Epithelial cell of esophagus (primary cell): ENCODE measurements around the gene SMOC2.

ENCODE experiments used
- DNase-seq: peaks from one replicate; pipeline ENCODE4 v3.0.0; 2010; ENCODE audit warnings: low read depth
- H3K4me3 ChIP-seq: 2 replicates; pipeline ENCODE4 v1.5.1; 2011; ENCODE audit warnings: mild to moderate bottlenecking, low read length, control low read depth
- TF ChIP-seq, protein P1 (sequence below): IDR thresholded peaks from 2 replicates; pipeline ENCODE4 v1.5.1; 2011; ENCODE audit warnings: low read depth, mild to moderate bottlenecking, low read length, control low read depth, inconsistent platforms; ENCODE audit not compliant: insufficient read depth; ENCODE audit errors: missing control alignments

Gene SMOC2

DNA sequence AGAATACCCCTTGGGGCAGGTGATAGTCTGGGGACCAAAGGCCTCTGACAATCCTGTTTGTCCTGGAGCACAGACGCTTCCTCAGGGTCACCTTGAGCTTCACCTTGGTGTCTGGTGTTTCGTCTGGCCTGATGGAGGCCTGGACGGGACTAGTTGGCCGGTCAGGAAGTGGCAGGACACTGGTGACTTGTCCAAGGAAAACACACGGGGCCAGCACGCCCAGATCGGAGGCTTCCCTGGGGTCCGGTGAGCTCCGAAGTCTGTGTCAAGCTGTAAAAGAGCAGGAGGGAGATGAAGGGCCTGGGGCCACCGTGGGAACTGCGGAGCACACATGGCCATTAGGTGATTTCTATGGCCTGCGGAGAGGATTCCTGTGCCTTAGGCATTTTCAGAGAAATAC is 67.9 kb downstream of the SMOC2 start:
- no peak overlapping the region for H3K4me3 ChIP-seq
- TF ChIP-seq, protein P1, sequence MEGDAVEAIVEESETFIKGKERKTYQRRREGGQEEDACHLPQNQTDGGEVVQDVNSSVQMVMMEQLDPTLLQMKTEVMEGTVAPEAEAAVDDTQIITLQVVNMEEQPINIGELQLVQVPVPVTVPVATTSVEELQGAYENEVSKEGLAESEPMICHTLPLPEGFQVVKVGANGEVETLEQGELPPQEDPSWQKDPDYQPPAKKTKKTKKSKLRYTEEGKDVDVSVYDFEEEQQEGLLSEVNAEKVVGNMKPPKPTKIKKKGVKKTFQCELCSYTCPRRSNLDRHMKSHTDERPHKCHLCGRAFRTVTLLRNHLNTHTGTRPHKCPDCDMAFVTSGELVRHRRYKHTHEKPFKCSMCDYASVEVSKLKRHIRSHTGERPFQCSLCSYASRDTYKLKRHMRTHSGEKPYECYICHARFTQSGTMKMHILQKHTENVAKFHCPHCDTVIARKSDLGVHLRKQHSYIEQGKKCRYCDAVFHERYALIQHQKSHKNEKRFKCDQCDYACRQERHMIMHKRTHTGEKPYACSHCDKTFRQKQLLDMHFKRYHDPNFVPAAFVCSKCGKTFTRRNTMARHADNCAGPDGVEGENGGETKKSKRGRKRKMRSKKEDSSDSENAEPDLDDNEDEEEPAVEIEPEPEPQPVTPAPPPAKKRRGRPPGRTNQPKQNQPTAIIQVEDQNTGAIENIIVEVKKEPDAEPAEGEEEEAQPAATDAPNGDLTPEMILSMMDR, result no peak
- DNase-seq, result no peak

DNA sequence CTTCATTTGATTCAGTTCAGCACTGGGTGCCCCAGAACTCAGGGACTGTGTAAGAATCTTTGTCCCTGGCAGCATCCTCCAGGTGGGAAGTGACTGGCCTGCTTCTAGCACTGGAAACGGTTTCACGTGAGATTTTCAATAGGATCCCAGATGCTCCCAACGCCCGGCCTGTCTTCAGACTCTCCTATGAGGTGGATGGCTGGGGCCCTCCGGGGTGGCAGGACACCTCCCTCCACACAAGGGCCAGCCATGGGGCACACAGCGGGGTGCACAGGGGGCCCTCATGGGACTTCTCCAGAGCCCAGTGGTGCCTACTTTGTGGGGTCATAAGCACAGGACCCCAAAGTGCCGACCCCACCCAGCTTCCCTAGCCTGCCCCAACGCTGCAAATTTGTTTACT is 72.8 kb downstream of the SMOC2 start:
- TF ChIP-seq, protein P1, result no peak
- no peak overlapping the region for H3K4me3 ChIP-seq
- DNase-seq, result no peak

DNA sequence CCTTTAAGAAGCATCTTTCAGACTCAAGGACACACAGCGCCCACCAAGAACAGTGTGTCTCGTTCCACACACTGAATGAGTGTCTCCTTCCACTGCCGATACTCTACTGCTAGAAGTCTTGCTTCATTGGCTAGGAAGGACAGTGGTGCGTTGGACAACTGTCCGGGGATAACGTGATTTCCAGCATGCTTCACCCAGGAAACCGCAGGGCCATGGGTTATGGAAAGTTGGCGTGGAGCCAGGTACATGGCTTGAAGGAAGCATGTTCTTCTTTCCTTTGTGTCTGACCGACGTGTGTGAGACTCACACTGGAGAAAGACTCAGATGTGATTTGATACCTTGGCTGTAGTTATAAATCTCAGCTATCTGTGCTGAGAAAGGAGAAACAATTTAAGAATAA is 73.2 kb downstream of the SMOC2 start:
- TF ChIP-seq, protein P1, result no peak
- H3K4me3 ChIP-seq, result no peak overlapping the region
- no peak for DNase-seq

DNA sequence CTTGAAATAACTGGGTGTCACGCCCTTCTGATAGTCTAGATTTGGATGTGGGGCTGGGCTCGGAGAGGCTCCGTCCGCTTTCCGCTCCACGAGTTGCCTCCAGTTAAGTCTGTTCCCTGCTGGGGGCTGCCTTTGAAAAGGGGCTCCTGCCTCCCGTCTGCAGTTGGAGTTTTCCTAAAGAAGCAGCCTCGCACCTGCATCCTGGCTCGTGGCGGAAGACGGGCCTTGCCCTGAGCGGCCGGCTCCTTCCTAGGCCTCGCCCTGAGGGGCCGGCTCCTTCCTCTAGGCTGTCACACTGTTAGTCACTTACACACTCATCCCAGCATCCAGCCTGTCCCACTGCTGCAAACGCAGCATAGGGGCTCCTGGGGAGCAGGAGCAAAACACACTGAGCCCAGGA is 74.4 kb downstream of the SMOC2 start:
- TF ChIP-seq, protein P1, result no peak
- no peak for DNase-seq
- no peak overlapping the region for H3K4me3 ChIP-seq

DNA sequence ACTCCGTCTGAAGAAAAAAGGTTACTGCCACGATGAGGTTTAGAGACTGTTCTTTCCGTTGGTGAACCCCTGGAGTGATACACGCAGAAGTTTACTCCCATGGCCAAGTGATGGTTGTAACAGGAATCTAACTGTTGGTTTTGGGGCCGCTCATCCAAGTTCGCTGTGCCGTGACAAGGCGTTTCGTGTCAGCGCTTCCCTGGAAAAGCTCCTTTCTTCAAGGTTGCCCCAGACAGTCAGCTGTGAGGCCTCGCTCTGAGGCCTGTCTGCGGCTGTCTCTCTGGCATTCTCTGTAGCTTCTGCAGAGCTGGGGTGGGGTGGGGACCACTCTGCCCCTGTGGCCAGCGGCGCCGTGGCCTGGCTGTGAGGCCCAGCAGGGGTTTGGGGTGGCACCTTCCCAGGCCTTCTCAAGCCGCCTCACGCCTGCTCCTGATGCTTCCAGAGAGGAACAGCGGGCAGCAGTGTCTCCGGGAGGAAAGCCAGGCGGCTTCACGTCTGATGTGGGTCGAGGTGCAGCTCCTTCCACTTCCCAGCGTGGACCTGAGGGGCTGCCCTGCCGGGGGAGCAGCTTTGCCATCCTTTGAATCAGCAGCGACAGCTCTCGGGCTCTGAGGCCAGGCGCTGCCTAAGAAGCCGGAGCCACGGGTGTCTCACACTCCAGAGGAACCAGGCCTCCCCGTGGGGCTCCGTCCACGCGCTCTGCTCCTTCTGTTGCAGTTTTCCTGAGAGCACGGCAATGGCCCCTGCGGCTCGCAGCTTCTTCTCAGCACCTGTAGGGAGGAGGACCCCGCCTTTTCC is 76.2 kb downstream of the SMOC2 start:
- no peak for DNase-seq
- H3K4me3 ChIP-seq, result no peak overlapping the region
- TF ChIP-seq, protein P1, result no peak

DNA sequence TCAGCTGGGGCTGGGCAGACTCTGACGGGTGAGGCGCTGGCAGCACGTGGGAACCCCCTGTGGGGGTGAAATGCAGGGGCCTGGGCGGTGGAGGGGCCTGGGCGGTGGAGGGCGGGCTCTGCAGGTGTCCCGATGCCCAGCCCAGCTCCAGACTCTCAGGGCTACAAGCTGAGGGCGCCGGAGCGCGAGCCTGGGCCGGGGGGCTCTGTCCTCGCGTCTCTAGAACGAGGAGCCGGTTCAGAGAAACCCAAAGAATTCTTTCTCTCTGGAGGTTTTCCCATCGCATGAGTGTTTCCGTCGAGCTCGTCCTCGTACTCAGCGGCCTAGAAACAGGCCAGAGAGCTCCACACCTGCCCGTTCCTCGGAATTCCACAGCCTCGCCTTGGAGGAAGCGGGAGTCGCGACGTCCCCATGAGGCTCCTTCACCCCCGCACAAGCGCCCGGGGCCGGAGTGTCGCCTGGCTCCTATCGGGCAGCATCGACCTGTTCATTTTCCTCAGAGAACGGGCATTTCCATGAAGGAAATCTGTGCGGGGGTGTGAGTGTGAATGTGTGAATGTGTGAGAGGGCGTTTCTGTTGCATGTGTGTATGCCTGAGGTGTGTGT is 76.9 kb downstream of the SMOC2 start:
- no peak overlapping the region for H3K4me3 ChIP-seq
- TF ChIP-seq, protein P1, result no peak
- no peak for DNase-seq
